Heart right ventricle (tissue), 16 donors: ENCODE data around the gene CAMK2A. TPM values are rescaled to one million over a fixed set of nuclear protein-coding genes. Genes with fewer than 3 reads are reported as not detected.
A peak's percentile ranks its signal among the peaks of the same experiment; 100 is the strongest.

Source experiments
- ATAC-seq, 8 donors: fragments of 200-7000 bp; cut with Tn5 transposase; one replicate each; pipeline ENCODE4 v1.9.1; 2020; ENCODE audit warnings: mild to moderate bottlenecking in 8 of 8, moderate library complexity in 8 of 8, moderate number of reproducible peaks in 1 of 8
- DNase-seq, 2 donors: peaks; one replicate each; pipeline ENCODE4 v3.0.0-alpha.2; 2020
- H3K27ac ChIP-seq, 10 donors: fragments of 200-600 bp; sonication (generic) in 2 of 10; one replicate each; pipeline versions ENCODE4 v1.5.0 to v1.8.0; 2020 to 2022; ENCODE audit warnings: mild to moderate bottlenecking in 3 of 10
- H3K27me3 ChIP-seq, 7 donors: fragments of 200-600 bp; one replicate each; pipeline ENCODE4 v1.8.0; 2021 to 2022; ENCODE audit warnings: mild to moderate bottlenecking in 2 of 7
- H3K36me3 ChIP-seq, 9 donors: fragments of 200-600 bp; sonication (generic) in 1 of 9; one replicate each; pipeline versions ENCODE4 v1.5.0 to v1.8.0; 2020 to 2022; ENCODE audit warnings: mild to moderate bottlenecking in 2 of 9
- H3K4me1 ChIP-seq, 9 donors: fragments of 200-600 bp; sonication (generic) in 1 of 9; one replicate each; pipeline versions ENCODE4 v1.5.0 to v1.8.0; 2020 to 2022; ENCODE audit warnings: mild to moderate bottlenecking in 4 of 9
- H3K4me3 ChIP-seq, 10 donors: fragments of 200-600 bp; sonication (generic) in 2 of 10; one replicate each; pipeline versions ENCODE4 v1.5.0 to v1.8.0; 2020 to 2022; ENCODE audit warnings: mild to moderate bottlenecking in 7 of 10, moderate library complexity in 2 of 10
- H3K9me3 ChIP-seq, 11 donors: fragments of 200-600 bp in 10 of 11; sonication (generic) in 2 of 11; one replicate each; pipeline versions ENCODE4 v1.5.0 to v1.8.0; 2013 to 2022; ENCODE audit warnings: mild to moderate bottlenecking in 2 of 11, control low read depth in 1 of 11, moderate library complexity in 1 of 11
- whole genome bisulfite sequencing, 2 donors: extraction: QIAGEN DNeasy Blood & Tissue Kit; methylation state at CpG; one replicate each; pipeline ENCODE4 v1.1.7; 2013; ENCODE audit warnings: inconsistent platforms in 1 of 2; 5-methylcytosine and 5-hydroxymethylcytosine counted together
- intact Hi-C, 10 donors: fragments of 100-400 bp; cut with DNase I; formaldehyde crosslinking; loops; one replicate each; pipeline versions ENCODE4 v1.11.1 to v1.14.2; 2022
- polyA plus RNA-seq, 2 donors: library from polyadenylated mRNA; stranded (reverse); fragments of 200-250 nt; gene quantifications; one replicate each; pipeline ENCODE4 v1.2.3, GENCODE V29; 2013
- total RNA-seq, 10 donors: library from RNA; stranded (reverse); fragmentation: NEBNext Ultra II Directional in 3 of 10; extraction: Animal tissue kit (Norgen Biotek cat#: 25700) in 3 of 10; gene quantifications; one replicate each; pipeline versions ENCODE4 v1.2.1 to v1.2.4, GENCODE V29; 2021 to 2023
- TF ChIP-seq, protein P1 (sequence below), 9 donors: fragments of 200-600 bp; sonication (generic) in 2 of 9; IDR thresholded peaks; one replicate each; pipeline versions ENCODE4 v1.5.0 to v1.8.0; 2021 to 2022; ENCODE audit warnings: antibody characterized with exemption in 9 of 9, mild to moderate bottlenecking in 5 of 9, moderate library complexity in 1 of 9
- donor health status: Arrhythmogenic right ventricular cardiomyopathy.
- donor health status: ischemic (EF 13 %, LVEDD 7.1; RV severe dilation, severe dysfunction).
- donor health status: healthy with polysubstance abuse.
- donor health status: DM: no; HTN: yes; CAD: no.
- donor health status: DM: no; HTN: no; CAD: no.
- donor health status: ischemic (EF 25% LVEDD 6.9; RV normal size, moderate dysfunction).
- donor health status: ischemic (EF 25% LVEDD 5.7; RV mildly dilated, moderate dysfunction).
- donor health status: healthy.
- donor health status: DM: yes; HTN: yes; CAD: no.
- donor health status: Ischemic cardiomyopathy.
- donor health status: ischemic (EF 35%, LVEDD 5.7; RV mildly dilated, moderate dysfunction).
- donor health status: nonischemic (EF 11% LVEDD 7.7; RV severe dilation, severe dysfunction).
- donor health status: DM: yes; HTN: yes; CAD: no.
- donor health status: PGD.
- donor health status: ischemic (EF 29% LVEDD 5.4; RV normal size, mild dysfunction).
- donor health status: nonischemic (EF 23%, LVEDD 6.1; RV moderate dilation, normal function).

CAMK2A gene
- total and polyA plus RNA-seq, 12 donors = 1.2 to 25.7 (median 17.9) TPM

DNA sequence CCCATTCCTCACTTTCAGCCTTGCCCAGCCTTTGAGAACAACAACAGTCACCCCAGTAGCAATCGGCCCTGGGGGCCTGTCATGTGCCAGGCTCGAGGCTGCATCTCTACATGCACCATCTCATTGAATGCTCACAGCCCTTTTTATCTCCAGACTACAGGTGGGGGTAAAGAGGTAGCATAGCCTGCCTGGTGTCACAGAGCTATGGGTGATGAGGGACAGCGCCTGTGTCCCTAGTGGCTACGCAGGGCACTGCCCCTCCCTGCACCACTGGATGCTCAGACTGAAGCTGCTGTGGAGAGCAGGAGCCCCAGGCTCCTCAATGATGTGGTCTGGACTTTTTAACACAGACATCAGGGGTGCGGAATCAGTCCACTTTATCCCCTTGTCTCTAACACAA lies 2.8 kb downstream of the CAMK2A start:
- no peak overlapping the region for H3K27ac ChIP-seq
- TF ChIP-seq, protein P1, sequence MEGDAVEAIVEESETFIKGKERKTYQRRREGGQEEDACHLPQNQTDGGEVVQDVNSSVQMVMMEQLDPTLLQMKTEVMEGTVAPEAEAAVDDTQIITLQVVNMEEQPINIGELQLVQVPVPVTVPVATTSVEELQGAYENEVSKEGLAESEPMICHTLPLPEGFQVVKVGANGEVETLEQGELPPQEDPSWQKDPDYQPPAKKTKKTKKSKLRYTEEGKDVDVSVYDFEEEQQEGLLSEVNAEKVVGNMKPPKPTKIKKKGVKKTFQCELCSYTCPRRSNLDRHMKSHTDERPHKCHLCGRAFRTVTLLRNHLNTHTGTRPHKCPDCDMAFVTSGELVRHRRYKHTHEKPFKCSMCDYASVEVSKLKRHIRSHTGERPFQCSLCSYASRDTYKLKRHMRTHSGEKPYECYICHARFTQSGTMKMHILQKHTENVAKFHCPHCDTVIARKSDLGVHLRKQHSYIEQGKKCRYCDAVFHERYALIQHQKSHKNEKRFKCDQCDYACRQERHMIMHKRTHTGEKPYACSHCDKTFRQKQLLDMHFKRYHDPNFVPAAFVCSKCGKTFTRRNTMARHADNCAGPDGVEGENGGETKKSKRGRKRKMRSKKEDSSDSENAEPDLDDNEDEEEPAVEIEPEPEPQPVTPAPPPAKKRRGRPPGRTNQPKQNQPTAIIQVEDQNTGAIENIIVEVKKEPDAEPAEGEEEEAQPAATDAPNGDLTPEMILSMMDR (IDR thresholded peaks at IDR 0.05) = peak in 6 of 9 donors; percentile 5 to 33 (median 30)
- DNase-seq (no peak), ATAC-seq (peak in 1 of 8 donors; percentile 52)
- H3K4me1 ChIP-seq = no peaks in the 10 kb centered on the region
- H3K27me3 ChIP-seq = peaks cover 0 to 27% (median 16%) of the 10 kb centered on the region in 7 donors
- no peaks in the 10 kb centered on the region for H3K9me3 ChIP-seq
- no peaks in the 10 kb centered on the region for H3K36me3 ChIP-seq
- intact Hi-C loops = no loop called here
- 73% methylated on average over 5 of the region's 5 CpGs for WGBS, 2 donors
- no peak overlapping the region for H3K4me3 ChIP-seq

DNA sequence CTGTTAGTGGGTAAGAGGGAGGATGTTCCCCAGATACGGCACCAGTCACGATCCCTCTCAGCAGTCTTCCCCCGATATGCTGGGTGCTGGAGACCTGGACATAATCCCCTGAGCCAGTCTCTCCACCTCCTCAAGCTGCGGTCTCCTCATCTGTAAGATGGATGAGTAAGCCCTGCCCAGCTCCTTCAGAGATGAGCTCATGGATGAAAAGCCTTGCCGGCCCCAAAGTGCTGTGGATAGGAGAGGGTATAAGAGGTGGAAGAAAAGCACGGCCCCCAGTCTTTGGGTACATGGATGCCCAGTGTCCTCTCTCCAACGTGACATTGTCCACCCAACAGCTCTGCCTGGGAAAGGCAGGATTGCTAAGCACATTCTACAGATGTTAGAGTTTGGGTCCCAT lies 4.5 kb downstream of the CAMK2A start:
- no peak overlapping the region for H3K27ac ChIP-seq
- ATAC-seq (no peak), DNase-seq (no peak)
- peaks cover 0 to 14% (median 3%) of the 10 kb centered on the region in 7 donors for H3K27me3 ChIP-seq
- intact Hi-C loops = no loop called here
- no peak overlapping the region for H3K4me3 ChIP-seq
- no peaks in the 10 kb centered on the region for H3K9me3 ChIP-seq
- TF ChIP-seq, protein P1 (IDR thresholded peaks at IDR 0.05) = no peak
- no peaks in the 10 kb centered on the region for H3K4me1 ChIP-seq
- H3K36me3 ChIP-seq = no peaks in the 10 kb centered on the region
- WGBS, 2 donors = 95 to 98% methylated on average over 7 of the region's 7 CpGs

DNA sequence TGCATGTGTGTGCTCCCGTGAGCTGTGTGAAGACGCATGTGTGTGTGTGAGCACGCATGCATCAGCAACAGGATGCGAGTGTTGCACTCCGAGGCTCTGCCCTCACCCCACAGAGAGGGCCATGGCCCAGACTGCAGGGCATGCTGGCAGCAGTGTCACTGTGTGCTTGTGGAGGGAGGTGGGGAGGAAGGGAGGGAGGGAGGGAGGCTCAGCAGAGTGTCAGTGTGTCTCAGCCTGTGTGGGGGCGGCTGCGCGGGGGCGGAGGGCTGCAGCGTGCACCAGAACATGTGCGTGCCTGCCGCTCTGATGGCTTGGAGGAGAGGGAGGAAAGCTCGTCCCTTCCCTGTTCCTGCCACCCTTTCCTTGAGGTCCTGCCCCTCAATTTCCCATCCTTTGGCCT lies 5.3 kb downstream of the CAMK2A start:
- ATAC-seq = no peak
- TF ChIP-seq, protein P1 (IDR thresholded peaks at IDR 0.05) = no peak
- H3K4me3 ChIP-seq = no peak overlapping the region
- intact Hi-C loops = no loop called here
- no peaks in the 10 kb centered on the region for H3K9me3 ChIP-seq
- no peak for DNase-seq
- peaks cover 0 to 14% (median 0%) of the 10 kb centered on the region in 7 donors for H3K27me3 ChIP-seq
- WGBS, 2 donors = 66 to 71% methylated on average over 10 to 13 of the region's 13 CpGs
- H3K36me3 ChIP-seq = no peaks in the 10 kb centered on the region
- no peaks in the 10 kb centered on the region for H3K4me1 ChIP-seq
- no peak overlapping the region for H3K27ac ChIP-seq

DNA sequence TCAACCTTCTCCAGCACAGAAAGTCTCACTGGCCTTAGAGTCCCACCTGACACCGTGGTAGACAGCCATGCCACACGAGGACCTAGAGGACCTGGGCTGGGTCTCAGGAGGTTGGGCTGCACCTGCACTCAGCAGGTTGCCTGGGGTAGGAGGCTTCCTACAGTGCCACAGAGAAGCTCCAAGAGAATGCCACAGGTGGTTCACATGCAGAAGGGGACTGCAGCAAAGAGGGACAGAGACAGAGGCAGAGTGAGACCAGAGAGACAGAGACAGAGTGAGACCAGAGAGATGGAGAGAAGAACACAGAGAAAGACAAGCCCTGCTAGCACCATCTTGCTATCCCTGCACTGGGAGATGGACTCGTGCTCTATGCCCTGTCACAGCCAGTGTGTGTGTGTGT lies 5.7 kb downstream of the CAMK2A start:
- no peak overlapping the region for H3K4me3 ChIP-seq
- H3K27me3 ChIP-seq = peaks cover 0 to 11% (median 0%) of the 10 kb centered on the region in 7 donors
- H3K4me1 ChIP-seq = no peaks in the 10 kb centered on the region
- ATAC-seq (no peak), DNase-seq (no peak)
- H3K27ac ChIP-seq = no peak overlapping the region
- WGBS, 2 donors = 70 to 85% methylated on average over 3 of the region's 3 CpGs
- TF ChIP-seq, protein P1 (IDR thresholded peaks at IDR 0.05) = no peak
- H3K9me3 ChIP-seq = no peaks in the 10 kb centered on the region
- intact Hi-C loops = no loop called here
- no peaks in the 10 kb centered on the region for H3K36me3 ChIP-seq
